SKM-1 (cell line): ENCODE results near the gene UCK2.

Experiments
- DNase-seq: peaks from one replicate; lab custom pipeline; 2025; ENCODE audit not compliant: unreplicated experiment; lab: John Stamatoyannopoulos, UW

UCK2 gene

GRCh38 chr1:165879946-165880345 lies 52.5 kb downstream of the UCK2 start:
- no peak for DNase-seq

GRCh38 chr1:165880993-165881392 lies 53.6 kb downstream of the UCK2 start:
- DNase-seq: no peak

GRCh38 chr1:165882168-165882837 lies 54.9 kb downstream of the UCK2 start:
- DNase-seq: no peak

- DNase-seq: no peak
Measured at GRCh38 chr1:165883056-165883455, 55.6 kb downstream of the UCK2 start.

- no peak for DNase-seq
Measured at GRCh38 chr1:165884009-165884689, 56.7 kb downstream of the UCK2 start.

- peak; percentile 16 for DNase-seq
Measured at GRCh38 chr1:165884690-165885304, 57.4 kb downstream of the UCK2 start.

GRCh38 chr1:165885305-165885694 lies 57.9 kb downstream of the UCK2 start:
- DNase-seq: no peak

- no peak for DNase-seq
Measured at GRCh38 chr1:165886193-165886592, 58.8 kb downstream of the UCK2 start.

GRCh38 chr1:165886983-165887382 lies 59.6 kb downstream of the UCK2 start:
- DNase-seq: no peak

- no peak for DNase-seq
Measured at GRCh38 chr1:165887877-165888551, 60.6 kb downstream of the UCK2 start.

- DNase-seq: no peak
Measured at GRCh38 chr1:165888552-165888920, 61.1 kb downstream of the UCK2 start.

- DNase-seq: no peak
Measured at GRCh38 chr1:165890684-165891083, 63.3 kb downstream of the UCK2 start.

GRCh38 chr1:165891111-165891860 lies 63.9 kb downstream of the UCK2 start:
- no peak for DNase-seq

- no peak for DNase-seq
Measured at GRCh38 chr1:165892935-165893334, 65.5 kb downstream of the UCK2 start.

- no peak for DNase-seq
Measured at GRCh38 chr1:165893507-165893906, 66.1 kb downstream of the UCK2 start.

- DNase-seq: no peak
Measured at GRCh38 chr1:165894591-165894990, 67.2 kb downstream of the UCK2 start.

- DNase-seq: no peak
Measured at GRCh38 chr1:165895451-165895871, 68.0 kb downstream of the UCK2 start.

GRCh38 chr1:165896277-165896676 lies 68.9 kb downstream of the UCK2 start:
- no peak for DNase-seq

- DNase-seq: no peak
Measured at GRCh38 chr1:165897326-165898303, 70.2 kb downstream of the UCK2 start.

- DNase-seq: no peak
Measured at GRCh38 chr1:165898837-165899236, 71.4 kb downstream of the UCK2 start.
